ENCODE measurements around the gene FRMPD1.
"Not testable (repeated sequence)": the region's sequence is repeated elsewhere in the genome, so short reads cannot be mapped to it uniquely, and the experiment has no call there.

Gene FRMPD1

GRCh38 chr9:37765263-37765662 lies 114.5 kb downstream of the FRMPD1 start:
- not testable (repeated sequence) for FAIRE-seq; DNase-seq (ENCODE audit: extremely low spot score, insufficient read length, low read depth)

DNA sequence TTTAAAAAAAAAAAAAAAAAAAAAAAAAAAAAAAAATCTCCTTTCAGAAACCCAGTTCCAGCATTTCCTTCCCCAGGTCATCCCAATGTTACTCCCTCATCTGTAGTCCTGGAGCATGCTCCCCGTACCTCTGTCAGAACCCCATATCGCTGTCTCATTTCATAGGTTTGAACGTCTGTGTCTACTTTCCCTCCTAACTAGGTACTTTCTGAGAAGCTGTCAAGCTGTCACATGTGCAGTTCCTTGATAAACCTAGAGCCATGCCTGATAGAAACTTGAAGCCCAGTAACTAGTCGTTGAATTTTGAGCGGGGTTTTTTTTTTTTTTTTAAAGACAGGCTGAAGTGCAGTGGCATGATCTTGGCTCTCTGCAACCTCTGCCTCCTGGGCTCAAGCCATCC lies 118.6 kb downstream of the FRMPD1 start:
- FAIRE-seq, result no peak
- no peak for DNase-seq (ENCODE audit: extremely low spot score, insufficient read length, low read depth)

DNA sequence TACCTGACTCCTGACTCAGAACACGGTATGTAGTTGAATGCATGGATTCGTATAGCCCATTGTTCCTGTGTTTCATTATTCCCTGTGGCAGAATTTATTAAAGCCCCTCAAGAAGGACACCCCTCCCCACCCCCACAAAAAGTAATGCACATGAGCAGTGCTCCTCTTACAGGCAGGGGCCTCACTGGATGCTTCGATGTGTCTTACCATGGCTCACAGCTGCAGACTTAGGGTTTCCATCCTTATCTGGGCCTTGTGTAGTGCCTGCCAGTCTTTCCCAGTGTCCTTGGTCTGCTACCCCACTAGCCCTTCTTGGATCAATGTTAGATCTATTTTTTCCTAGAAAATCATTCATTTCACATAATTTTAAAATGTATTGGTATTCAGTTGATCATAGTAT lies 119.2 kb downstream of the FRMPD1 start:
- DNase-seq (ENCODE audit: extremely low spot score, insufficient read length, low read depth) (no peak), FAIRE-seq (no peak)

DNA sequence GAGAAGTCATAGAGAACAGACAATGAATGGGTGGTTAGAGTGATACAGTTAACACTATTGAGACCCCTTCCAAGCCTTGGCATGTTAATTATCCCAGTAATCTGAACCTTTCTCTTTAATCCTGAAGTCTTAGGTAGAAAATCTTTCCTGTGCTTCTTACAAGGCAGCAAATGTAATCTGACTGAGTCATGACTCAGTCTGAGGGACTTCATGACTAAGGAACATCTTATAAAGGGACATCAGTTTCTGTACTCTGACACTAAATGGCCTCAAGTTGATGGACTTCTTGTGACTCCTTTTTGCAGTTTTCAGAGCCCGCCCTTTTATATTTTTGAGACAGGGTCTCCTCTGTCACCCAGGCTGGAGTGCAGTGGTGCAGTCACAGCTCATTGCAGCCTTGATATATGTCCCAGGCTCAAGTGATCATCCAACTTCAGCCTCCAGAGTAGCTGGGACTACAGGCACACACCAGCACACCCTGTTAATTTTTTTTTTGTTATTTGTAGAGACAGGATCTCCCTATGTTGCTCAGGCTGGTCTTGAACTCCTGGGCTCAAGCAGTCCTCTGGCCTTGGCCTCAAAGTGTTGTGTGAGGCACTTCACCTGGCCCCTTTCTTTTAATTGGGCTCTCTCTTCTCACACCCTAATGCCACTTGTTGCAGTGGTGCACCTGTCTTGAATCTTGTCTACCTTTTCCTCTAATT lies 124.6 kb downstream of the FRMPD1 start:
- no peak for FAIRE-seq

DNA sequence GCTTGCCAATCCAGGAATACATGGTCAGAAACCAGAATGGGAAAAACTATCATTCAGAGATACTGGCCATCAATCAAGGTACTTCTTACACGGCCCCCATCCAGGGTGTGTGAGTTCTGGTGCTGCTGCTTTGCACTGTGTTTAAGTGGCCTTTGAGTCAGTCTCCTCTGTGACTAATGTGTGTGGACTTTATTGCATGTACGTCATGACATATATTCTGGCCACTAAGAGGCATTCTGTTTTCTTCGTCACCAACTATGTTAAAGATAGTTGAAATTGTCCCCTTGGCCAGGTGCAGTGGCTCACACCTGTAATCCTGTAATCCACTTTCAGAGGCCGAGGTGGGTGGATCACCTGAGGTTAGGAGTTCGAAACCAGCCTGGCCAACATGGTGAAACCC lies 125.6 kb downstream of the FRMPD1 start:
- FAIRE-seq (no peak), DNase-seq (ENCODE audit: extremely low spot score, insufficient read length, low read depth) (no peak)

More for the DNA sequence above, 124.6 kb downstream of the FRMPD1 start:
- DNase-seq (ENCODE audit: extremely low spot score, insufficient read length, low read depth), result no peak

GRCh38 chr9:37778534-37778933 lies 127.8 kb downstream of the FRMPD1 start:
- FAIRE-seq, result no peak
- no peak for DNase-seq (ENCODE audit: extremely low spot score, insufficient read length, low read depth)

- no peak for DNase-seq (ENCODE audit: extremely low spot score, insufficient read length, low read depth)
- no peak for FAIRE-seq
These were observed 133.5 kb downstream of the FRMPD1 start for GRCh38 chr9:37784291-37784615.

DNA sequence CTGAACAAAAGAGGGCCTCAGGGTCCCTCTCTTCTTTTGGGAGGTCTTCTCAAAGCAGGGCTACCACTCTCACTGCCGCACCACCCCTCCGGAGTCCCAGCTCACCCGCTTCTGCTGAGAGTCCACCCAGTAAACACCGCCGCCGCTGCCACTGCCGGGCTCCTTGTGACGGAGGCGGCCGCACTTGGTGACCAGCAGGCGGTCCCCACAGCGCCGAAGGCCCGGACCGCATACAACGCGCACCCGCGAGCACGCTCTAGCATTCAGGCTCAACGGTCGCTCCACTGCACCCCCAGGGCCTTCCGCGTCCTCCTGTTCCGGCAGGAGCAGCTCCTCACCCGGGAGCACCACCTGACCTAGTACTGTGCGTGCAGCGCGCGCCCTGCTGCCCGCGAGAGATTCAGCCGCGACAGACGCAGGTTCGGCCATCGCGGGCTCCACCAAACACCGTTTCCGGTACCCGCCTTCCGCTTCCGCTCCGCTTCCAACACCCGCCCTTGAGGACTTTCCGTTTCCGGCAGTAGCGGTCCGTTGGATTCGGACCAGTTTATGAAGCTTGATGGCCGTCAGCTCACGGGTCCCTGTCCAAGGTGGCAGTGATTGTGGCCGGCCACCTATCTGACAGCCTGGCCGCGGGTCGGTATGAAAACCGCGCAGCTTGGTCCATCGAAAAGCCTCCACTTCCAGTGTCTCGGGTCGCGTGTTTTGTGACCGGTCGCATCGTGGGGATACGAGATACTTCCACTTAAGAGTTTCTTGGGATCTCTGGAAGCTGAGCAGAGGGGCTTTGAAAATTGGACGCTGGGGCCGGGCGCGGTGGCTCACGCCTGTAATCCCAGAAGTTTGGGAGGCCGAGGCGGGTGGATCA lies 134.1 kb downstream of the FRMPD1 start, which contains the start of gene EXOSC3:
Gene EXOSC3 (minus strand): TSS at position 449 of the 868 bp plus-strand sequence. CDS start 20 bp downstream, at position 429.
- FAIRE-seq (peak; percentile 97), DNase-seq (ENCODE audit: extremely low spot score, insufficient read length, low read depth) (peak; percentile 67)

GRCh38 chr9:37787059-37787458 lies 136.3 kb downstream of the FRMPD1 start:
- FAIRE-seq, result no peak

DNA sequence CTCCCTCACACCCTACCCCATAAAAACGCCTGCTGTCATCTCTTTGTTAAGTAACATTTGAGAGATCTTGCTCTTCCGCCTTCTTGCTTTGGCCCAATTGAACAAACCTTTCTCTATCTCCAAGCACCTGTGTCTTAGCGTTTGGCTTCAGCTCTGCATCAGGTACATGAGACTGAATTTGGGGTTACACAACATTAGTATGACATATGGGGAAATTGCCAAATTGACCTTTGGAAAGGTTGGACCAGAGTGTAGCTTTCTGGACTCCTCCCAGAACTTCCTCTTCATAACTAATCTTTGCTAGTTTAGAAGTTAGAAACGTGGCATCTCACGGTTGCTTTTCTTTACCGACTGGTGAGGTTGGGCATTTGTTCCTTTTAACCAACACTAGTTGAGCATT lies 137.6 kb downstream of the FRMPD1 start:
- FAIRE-seq (no peak), DNase-seq (ENCODE audit: extremely low spot score, insufficient read length, low read depth) (no peak)

More at GRCh38 chr9:37787059-37787458, 136.3 kb downstream of the FRMPD1 start:
- DNase-seq (ENCODE audit: extremely low spot score, insufficient read length, low read depth), result no peak

GRCh38 chr9:37790096-37790495 lies 139.3 kb downstream of the FRMPD1 start:
- FAIRE-seq, result no peak
- no peak for DNase-seq (ENCODE audit: extremely low spot score, insufficient read length, low read depth)

DNA sequence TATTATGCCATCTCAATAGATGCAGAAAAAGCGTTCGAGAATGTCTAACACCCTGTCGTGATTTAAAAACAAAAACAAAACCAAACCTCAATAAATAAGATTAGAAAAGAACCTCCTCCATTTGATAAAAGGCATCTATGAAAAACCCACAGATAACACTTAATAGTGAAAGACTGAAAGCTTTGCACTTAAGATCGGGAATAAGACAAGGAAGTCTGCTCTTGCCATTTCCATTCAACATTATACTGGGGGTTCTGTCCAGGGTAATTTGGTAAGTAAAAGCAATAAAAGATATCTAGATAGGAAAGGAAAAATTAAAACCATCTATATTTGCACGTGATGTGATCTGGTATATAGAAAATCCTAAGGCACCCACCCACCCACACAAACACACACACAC lies 141.4 kb downstream of the FRMPD1 start:
- DNase-seq (ENCODE audit: extremely low spot score, insufficient read length, low read depth), result no peak

DNA sequence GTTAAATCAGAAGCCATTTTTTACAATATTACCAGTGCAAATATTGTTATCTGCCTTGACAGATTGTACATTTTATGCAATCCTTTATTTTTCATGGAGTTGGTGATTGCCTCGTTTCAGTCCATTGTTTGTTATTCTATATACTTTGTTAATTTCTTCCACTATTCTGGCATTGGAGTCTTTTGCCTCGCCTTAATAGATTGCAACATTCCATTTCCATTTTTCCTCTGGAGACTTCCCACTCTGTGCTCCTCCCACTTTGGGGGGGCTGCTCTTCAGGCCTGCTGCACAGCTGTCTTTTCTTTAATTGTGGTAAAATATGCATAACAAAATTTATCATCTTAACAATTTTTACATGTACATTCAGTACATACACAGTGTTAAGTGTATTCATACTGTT lies 145.5 kb downstream of the FRMPD1 start:
- no peak for FAIRE-seq

More for the DNA sequence above, 141.4 kb downstream of the FRMPD1 start:
- no peak for FAIRE-seq

More for the DNA sequence above, 145.5 kb downstream of the FRMPD1 start:
- DNase-seq (ENCODE audit: extremely low spot score, insufficient read length, low read depth), result no peak

Measured in GM18507 (cell line).